Psoas muscle (tissue), 8 donors: ENCODE results near the gene CHD5. TPM values are rescaled to one million over a fixed set of nuclear protein-coding genes. Genes with fewer than 3 reads are reported as not detected.
"Not testable (repeated sequence)": the region's sequence is repeated elsewhere in the genome, so short reads cannot be mapped to it uniquely, and the experiment has no call there.

ENCODE experiments used
- ATAC-seq, 4 donors: fragments of 200-7000 bp; cut with Tn5 transposase; one replicate each; pipeline ENCODE4 v1.9.1; 2020; ENCODE audit warnings: moderate library complexity in 3 of 4, mild to moderate bottlenecking in 2 of 4
- DNase-seq, 2 donors: peaks; one replicate each; pipeline ENCODE4 v3.0.0-alpha.2; 2020
- H3K27ac ChIP-seq: fragments of 200-600 bp; one replicate; pipeline ENCODE4 v1.8.0; 2022
- H3K27me3 ChIP-seq, 3 donors: fragments of 200-600 bp in 1 of 3; one replicate each; pipeline versions ENCODE4 v1.6.1 to v1.8.0; 2013 to 2022; ENCODE audit warnings: low read length in 2 of 3, mild to moderate bottlenecking in 2 of 3, moderate library complexity in 1 of 3; ENCODE audit not compliant: insufficient read depth in 3 of 3
- H3K36me3 ChIP-seq, 2 donors: fragments of 200-600 bp in 1 of 2; one replicate each; pipeline versions ENCODE4 v1.6.1 to v1.8.0; 2013 to 2022; ENCODE audit warnings: low read depth in 1 of 2, mild to moderate bottlenecking in 1 of 2, moderate library complexity in 1 of 2; ENCODE audit not compliant: insufficient read depth in 1 of 2
- H3K4me1 ChIP-seq: fragments of 200-600 bp; one replicate; pipeline ENCODE4 v1.8.0; 2022
- H3K4me3 ChIP-seq: fragments of 200-600 bp; one replicate; pipeline ENCODE4 v1.8.0; 2022; ENCODE audit warnings: mild to moderate bottlenecking
- H3K9me3 ChIP-seq: fragments of 200-600 bp; one replicate; pipeline ENCODE4 v1.8.0; 2022
- WGBS, 3 donors: extraction: QIAGEN DNeasy Blood & Tissue Kit; methylation state at CpG; one replicate each; pipeline versions ENCODE4 v1.1.6 to v1.1.7; 2013; 5-methylcytosine and 5-hydroxymethylcytosine counted together
- intact Hi-C, 2 donors: fragments of 100-400 bp; cut with DNase I; formaldehyde crosslinking; loops; one replicate each; pipeline versions ENCODE4 v1.11.0 to v1.14.2; 2022
- polyA plus RNA-seq, 3 donors: library from polyadenylated mRNA; stranded (reverse); fragments of 200-250 nt; gene quantifications; one replicate each; pipeline ENCODE4 v1.2.3, GENCODE V29; 2013
- total RNA-seq, 4 donors: library from RNA; stranded (reverse); fragmentation: NEBNext Ultra II Directional in 2 of 4; extraction: Animal tissue kit (Norgen Biotek cat#: 25700) in 2 of 4; gene quantifications; one replicate each; pipeline versions ENCODE4 v1.2.1 to v1.2.4, GENCODE V29; 2021 to 2023
- TF ChIP-seq, protein P1 (sequence below): fragments of 200-600 bp; IDR thresholded peaks from one replicate; pipeline ENCODE4 v1.8.0; 2022; ENCODE audit warnings: antibody characterized with exemption
- donor health status: healthy with polysubstance abuse.
- donor health status: DM: no; HTN: no; CAD: no; lungs with moderate emphysema.
- donor health status: Bipolar disorder and iron deficiency.
- donor health status: healthy.
- donor health status: DM: yes; HTN: yes; CAD: no.
- donor health status: DM: no; HTN: no; CAD: no.
- donor health status: DM: no; HTN: no; CAD: no.
- donor health status: DM: yes; HTN: yes; CAD: no.

Gene CHD5
- total and polyA plus RNA-seq, 7 donors, result 0.03 to 0.38 (median 0.24) TPM; not detected in 2

DNA sequence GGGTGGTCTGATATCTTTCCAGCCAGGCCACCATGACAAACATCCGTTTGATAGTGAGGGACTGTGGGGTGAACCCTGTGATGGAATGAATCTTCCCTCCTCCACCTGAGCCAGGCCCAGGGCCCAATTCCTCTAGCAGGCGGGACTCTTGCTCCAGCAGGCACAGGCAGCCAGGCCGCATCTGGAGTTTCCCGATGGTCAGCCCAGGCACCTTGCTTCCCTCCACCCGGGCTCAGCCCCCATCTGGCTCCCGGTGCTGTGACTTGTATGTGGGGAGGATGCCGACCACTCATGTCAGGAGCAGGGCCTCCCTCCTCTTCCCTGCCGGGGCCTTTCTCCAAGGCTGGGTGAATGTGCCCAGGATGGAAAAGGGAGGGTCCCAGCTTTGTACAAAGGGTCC, 113.4 kb downstream of the CHD5 start:
- ATAC-seq (no peak), DNase-seq (no peak)
- intact Hi-C loops, result no loop called here
- Histone ChIP-seq H3K27ac (no peak overlapping the region), H3K27me3 (peaks cover 0 to 35% (median 9%) of the 10 kb centered on the region in 3 donors), H3K4me1 (no peaks in the 10 kb centered on the region), H3K9me3 (no peaks in the 10 kb centered on the region), H3K4me3 (no peak overlapping the region), H3K36me3 (no peaks in the 10 kb centered on the region)
- TF ChIP-seq, protein P1, sequence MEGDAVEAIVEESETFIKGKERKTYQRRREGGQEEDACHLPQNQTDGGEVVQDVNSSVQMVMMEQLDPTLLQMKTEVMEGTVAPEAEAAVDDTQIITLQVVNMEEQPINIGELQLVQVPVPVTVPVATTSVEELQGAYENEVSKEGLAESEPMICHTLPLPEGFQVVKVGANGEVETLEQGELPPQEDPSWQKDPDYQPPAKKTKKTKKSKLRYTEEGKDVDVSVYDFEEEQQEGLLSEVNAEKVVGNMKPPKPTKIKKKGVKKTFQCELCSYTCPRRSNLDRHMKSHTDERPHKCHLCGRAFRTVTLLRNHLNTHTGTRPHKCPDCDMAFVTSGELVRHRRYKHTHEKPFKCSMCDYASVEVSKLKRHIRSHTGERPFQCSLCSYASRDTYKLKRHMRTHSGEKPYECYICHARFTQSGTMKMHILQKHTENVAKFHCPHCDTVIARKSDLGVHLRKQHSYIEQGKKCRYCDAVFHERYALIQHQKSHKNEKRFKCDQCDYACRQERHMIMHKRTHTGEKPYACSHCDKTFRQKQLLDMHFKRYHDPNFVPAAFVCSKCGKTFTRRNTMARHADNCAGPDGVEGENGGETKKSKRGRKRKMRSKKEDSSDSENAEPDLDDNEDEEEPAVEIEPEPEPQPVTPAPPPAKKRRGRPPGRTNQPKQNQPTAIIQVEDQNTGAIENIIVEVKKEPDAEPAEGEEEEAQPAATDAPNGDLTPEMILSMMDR, result no peak
- 80 to 87% (median 81%) methylated on average over 7 to 8 of the region's 8 CpGs for WGBS, 3 donors

DNA sequence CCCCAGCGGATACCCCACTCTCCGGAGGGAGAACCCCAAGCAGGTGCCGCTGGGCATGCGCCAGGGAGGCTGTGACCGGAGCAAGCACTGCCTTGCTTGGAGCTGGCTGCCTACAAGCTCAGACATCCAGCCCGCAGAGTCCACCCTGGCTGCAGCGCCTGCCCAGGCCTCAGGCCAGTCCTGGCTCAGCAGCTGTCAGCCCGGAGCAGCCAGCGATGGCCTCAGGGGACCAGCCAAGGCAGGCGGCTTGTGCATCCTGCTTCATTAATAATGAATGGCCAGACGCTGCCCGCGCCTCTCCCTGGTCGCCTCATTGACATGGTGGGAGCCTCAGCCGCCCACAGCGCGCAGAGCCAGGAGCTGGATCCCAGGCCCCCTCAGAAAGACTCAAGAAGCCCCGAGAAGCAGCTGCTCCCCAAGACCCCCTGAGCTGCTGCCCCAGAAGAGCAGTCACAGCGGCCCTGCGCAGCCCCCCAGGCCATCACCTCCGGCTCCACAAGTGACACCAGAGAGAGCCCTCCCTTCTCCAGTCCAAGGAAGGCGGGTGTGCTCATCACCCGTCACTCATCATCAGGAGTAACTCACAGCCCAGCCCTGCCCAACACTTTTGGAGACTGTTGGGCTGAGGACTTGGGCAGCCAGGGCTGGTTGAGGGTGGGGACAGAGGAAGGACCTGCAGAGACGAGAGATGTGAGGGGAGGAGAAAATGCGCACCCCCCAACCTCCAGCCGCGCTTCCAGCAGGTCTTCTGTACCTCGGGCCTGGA, 114.8 kb downstream of the CHD5 start:
- Histone ChIP-seq H3K9me3 (no peaks in the 10 kb centered on the region), H3K36me3 (no peaks in the 10 kb centered on the region), H3K27me3 (peaks cover 0 to 35% (median 9%) of the 10 kb centered on the region in 3 donors), H3K4me1 (no peaks in the 10 kb centered on the region), H3K27ac (no peak overlapping the region), H3K4me3 (no peak overlapping the region)
- DNase-seq, result peak; percentile 45 to 72
- TF ChIP-seq, protein P1, result no peak
- ATAC-seq, result peak in 1 of 4 donors; percentile 64
- WGBS, 3 donors, result 17 to 25% (median 19%) methylated on average over 25 to 28 of the region's 28 CpGs
- intact Hi-C loops, result no loop called here

DNA sequence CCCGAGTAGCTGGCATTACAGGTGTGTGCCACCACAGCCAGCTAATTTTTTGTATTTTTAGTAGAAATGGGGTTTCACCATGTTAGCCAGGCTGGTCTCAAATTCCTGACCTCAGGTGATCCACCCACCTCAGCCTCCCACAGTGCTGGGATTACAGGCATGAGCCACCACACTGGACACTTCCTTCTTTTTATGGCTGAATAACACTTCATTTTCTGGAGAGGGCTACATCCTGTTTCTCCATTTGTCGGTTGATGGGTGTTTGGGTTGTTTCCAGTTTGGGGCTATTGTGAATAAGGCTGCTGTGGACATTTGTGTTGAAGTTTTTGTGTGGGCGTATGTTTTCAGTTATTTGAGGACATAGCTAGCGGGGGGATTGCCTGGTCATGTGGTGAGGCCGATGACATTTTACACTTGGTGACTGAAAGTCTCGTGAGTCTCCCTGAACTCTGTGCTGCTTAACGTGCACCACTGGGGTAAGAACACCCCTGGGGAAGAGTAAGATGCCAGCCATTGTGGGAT, 116.5 kb downstream of the CHD5 start:
- not testable (repeated sequence) for H3K4me3 ChIP-seq, DNase-seq, ATAC-seq, H3K27ac ChIP-seq, H3K36me3 ChIP-seq, H3K9me3 ChIP-seq, H3K4me1 ChIP-seq
- peaks cover 0 to 32% (median 9%) of the 10 kb centered on the region in 3 donors for H3K27me3 ChIP-seq
- WGBS, 3 donors, result 64 to 72% (median 68%) methylated on average over 7 of the region's 7 CpGs
- intact Hi-C loops, result loop anchor here in 1 of 2 donors (5.0 kb wide), 1 partner anchor 1666 kb away; no protein-coding TSS in a partner anchor

DNA sequence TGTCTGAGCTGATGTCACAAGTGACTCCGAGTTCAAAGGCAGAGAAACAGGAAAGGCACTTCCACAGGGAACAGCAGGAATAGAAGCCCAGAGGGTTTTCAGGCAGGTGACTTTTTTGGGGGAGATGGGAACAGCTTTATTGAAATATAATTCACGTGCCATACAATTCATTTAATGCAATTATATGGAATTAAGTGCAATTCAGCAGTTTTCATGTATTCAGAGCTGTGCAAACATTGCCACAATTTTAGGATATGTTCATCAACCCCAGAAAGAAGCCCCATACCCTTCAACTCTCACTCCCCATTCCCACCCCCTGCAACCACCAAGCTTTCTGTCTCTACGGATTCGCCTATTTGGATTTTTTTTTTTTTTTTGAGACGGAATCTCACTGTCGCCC, 117.5 kb downstream of the CHD5 start:
- no peaks in the 10 kb centered on the region for H3K4me1 ChIP-seq
- intact Hi-C loops, result loop anchor here in 1 of 2 donors (5.0 kb wide), 1 partner anchor 1665 kb away; no protein-coding TSS in a partner anchor
- H3K4me3 ChIP-seq, result no peak overlapping the region
- no peak overlapping the region for H3K27ac ChIP-seq
- ATAC-seq (no peak), DNase-seq (no peak)
- no peaks in the 10 kb centered on the region for H3K9me3 ChIP-seq
- 83 to 94% (median 90%) methylated on average over 6 of the region's 6 CpGs for WGBS, 3 donors
- TF ChIP-seq, protein P1, result no peak
- H3K27me3 ChIP-seq, result peaks cover 0 to 32% (median 9%) of the 10 kb centered on the region in 3 donors
- H3K36me3 ChIP-seq, result no peaks in the 10 kb centered on the region

DNA sequence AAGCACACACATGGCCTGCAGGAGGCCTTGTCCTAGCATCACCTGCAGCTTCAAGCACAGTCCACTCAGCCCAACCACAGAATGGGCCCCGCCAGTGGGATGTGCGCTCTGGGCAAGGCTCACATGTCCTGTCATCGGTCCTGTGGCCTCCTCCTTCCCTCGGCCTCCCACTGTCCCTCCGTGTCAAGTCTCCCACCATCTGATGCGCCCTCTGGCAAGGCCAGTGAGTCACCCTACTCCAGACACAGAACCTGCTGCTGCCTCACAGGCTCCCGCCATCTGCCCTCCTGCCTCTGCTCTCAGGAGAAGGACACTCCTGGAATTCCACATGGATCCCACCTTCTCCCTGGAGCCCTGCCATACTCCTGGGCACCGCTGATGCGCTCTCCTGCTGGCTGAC, 120.3 kb downstream of the CHD5 start:
- Histone ChIP-seq H3K27me3 (peaks cover 0 to 10% (median 7%) of the 10 kb centered on the region in 3 donors), H3K27ac (no peak overlapping the region), H3K9me3 (no peaks in the 10 kb centered on the region), H3K4me1 (no peaks in the 10 kb centered on the region), H3K36me3 (no peaks in the 10 kb centered on the region), H3K4me3 (no peak overlapping the region)
- intact Hi-C loops, result loop anchor here in 1 of 2 donors (5.0 kb wide), 1 partner anchor 1663 kb away; no protein-coding TSS in a partner anchor
- no peak for ATAC-seq
- no peak for DNase-seq
- TF ChIP-seq, protein P1, result no peak
- WGBS, 3 donors, result 83 to 90% (median 86%) methylated on average over 9 of the region's 9 CpGs
